22Rv1 (cell line): ENCODE results near the gene POLR2A.

Experiments
- H3K27ac ChIP-seq: fragments of 450-650 bp; 2 replicates; pipeline ENCODE4 v1.5.1; 2017
- CTCF ChIP-seq: fragments of 450-650 bp; IDR thresholded peaks from 2 replicates; pipeline ENCODE4 v1.5.1; 2017; ENCODE audit warnings: mild to moderate bottlenecking
- ZFX ChIP-seq: fragments of 450-650 bp; IDR thresholded peaks from 2 replicates; pipeline ENCODE4 v1.6.1; 2017; ENCODE audit warnings: antibody characterized with exemption, borderline replicate concordance

Gene POLR2A

GRCh38 chr17:7462474-7463371 lies 21.4 kb upstream of the POLR2A start:
- TF ChIP-seq ZFX (no peak), CTCF (no peak)

GRCh38 chr17:7463372-7463846 lies 20.8 kb upstream of the POLR2A start:
- no peak overlapping the region for H3K27ac ChIP-seq

More at GRCh38 chr17:7462474-7463371, 21.4 kb upstream of the POLR2A start:
- no peak overlapping the region for H3K27ac ChIP-seq

GRCh38 chr17:7464081-7464480 lies 20.1 kb upstream of the POLR2A start:
- H3K27ac ChIP-seq, result no peak overlapping the region
- no peak for TF ChIP-seq CTCF
- TF ChIP-seq ZFX, result no peak

More at GRCh38 chr17:7463372-7463846, 20.8 kb upstream of the POLR2A start:
- TF ChIP-seq ZFX (no peak), CTCF (no peak)

GRCh38 chr17:7465597-7466275 lies 18.4 kb upstream of the POLR2A start:
- H3K27ac ChIP-seq, result no peak overlapping the region
- TF ChIP-seq CTCF (no peak), ZFX (no peak)

GRCh38 chr17:7466318-7466638 lies 17.9 kb upstream of the POLR2A start:
- no peak overlapping the region for H3K27ac ChIP-seq
- no peak for TF ChIP-seq ZFX
- no peak for TF ChIP-seq CTCF

- peak overlapping the region; percentile 15; the same call in 1 of the 2 replicates for H3K27ac ChIP-seq
- TF ChIP-seq CTCF (no peak), ZFX (no peak)
Measured at GRCh38 chr17:7466639-7467341, 17.4 kb upstream of the POLR2A start.
